ENCODE results near the gene CCDC90B. TPM values are rescaled to one million over a fixed set of nuclear protein-coding genes. Genes with fewer than 3 reads are reported as not detected.

Gene CCDC90B
- total and polyA plus RNA-seq, 8 donors = 22.5 to 95.5 (median 72.8) TPM

GRCh38 chr11:83257761-83258168 is 28.4 kb downstream of the CCDC90B start:
- intact Hi-C loops (cut with DNase I) = loop anchor here in 1 of 2 donors (10.0 kb wide), 1 partner anchor 353 kb away; the partner anchor contains the start of genes DDIAS and PRCP
- DNase-seq (no peak), ATAC-seq (no peak)
- Histone ChIP-seq H3K9me3 (no peaks in the 10 kb centered on the region), H3K4me1 (no peaks in the 10 kb centered on the region), H3K4me3 (no peak overlapping the region), H3K27me3 (no peaks in the 10 kb centered on the region), H3K36me3 (peaks cover 0 to 54% of the 10 kb centered on the region in 2 donors), H3K27ac (no peak overlapping the region)
- no peak for TF ChIP-seq CTCF (IDR thresholded peaks at IDR 0.05)

- H3K36me3 ChIP-seq = peaks cover 0 to 47% of the 10 kb centered on the region in 2 donors
- no peak overlapping the region for H3K4me3 ChIP-seq
- no peak for DNase-seq
- no peaks in the 10 kb centered on the region for H3K27me3 ChIP-seq
- intact Hi-C loops (cut with DNase I) = loop anchor here in 1 of 2 donors (10.0 kb wide), 1 partner anchor 352 kb away; the partner anchor contains the start of genes DDIAS and PRCP
- H3K27ac ChIP-seq = no peak overlapping the region
- no peak for TF ChIP-seq CTCF (IDR thresholded peaks at IDR 0.05)
- no peaks in the 10 kb centered on the region for H3K9me3 ChIP-seq
- ATAC-seq = no peak
- no peaks in the 10 kb centered on the region for H3K4me1 ChIP-seq
Observed at GRCh38 chr11:83256602-83257340, 29.4 kb downstream of the CCDC90B start.

GRCh38 chr11:83255366-83255765 is 30.8 kb downstream of the CCDC90B start:
- Histone ChIP-seq H3K4me1 (no peaks in the 10 kb centered on the region), H3K9me3 (no peaks in the 10 kb centered on the region), H3K36me3 (peaks cover 0 to 37% of the 10 kb centered on the region in 2 donors), H3K4me3 (no peak overlapping the region), H3K27ac (no peak overlapping the region), H3K27me3 (no peaks in the 10 kb centered on the region)
- DNase-seq = no peak
- no peak for TF ChIP-seq CTCF (IDR thresholded peaks at IDR 0.05)
- ATAC-seq = no peak
- intact Hi-C loops (cut with DNase I) = loop anchor here in 1 of 2 donors (10.0 kb wide), 1 partner anchor 351 kb away; the partner anchor contains the start of genes DDIAS and PRCP

- ATAC-seq = no peak
- H3K9me3 ChIP-seq = no peaks in the 10 kb centered on the region
- no peaks in the 10 kb centered on the region for H3K4me1 ChIP-seq
- DNase-seq = no peak
- peaks cover 0 to 20% of the 10 kb centered on the region in 2 donors for H3K36me3 ChIP-seq
- H3K27ac ChIP-seq = no peak overlapping the region
- H3K27me3 ChIP-seq = no peaks in the 10 kb centered on the region
- intact Hi-C loops (cut with DNase I) = loop anchor here in 1 of 2 donors (10.0 kb wide), 1 partner anchor 348 kb away; the partner anchor contains the start of genes DDIAS and PRCP
- H3K4me3 ChIP-seq = no peak overlapping the region
- no peak for TF ChIP-seq CTCF (IDR thresholded peaks at IDR 0.05)
Observed at GRCh38 chr11:83252941-83253340, 33.2 kb downstream of the CCDC90B start.

- TF ChIP-seq CTCF (IDR thresholded peaks at IDR 0.05) = no peak
- H3K9me3 ChIP-seq = no peaks in the 10 kb centered on the region
- peaks cover 0 to 13% of the 10 kb centered on the region in 2 donors for H3K36me3 ChIP-seq
- ATAC-seq (no peak), DNase-seq (no peak)
- no peaks in the 10 kb centered on the region for H3K4me1 ChIP-seq
- H3K4me3 ChIP-seq = no peak overlapping the region
- no peaks in the 10 kb centered on the region for H3K27me3 ChIP-seq
- intact Hi-C loops (cut with DNase I) = loop anchor here in 1 of 2 donors (10.0 kb wide), 1 partner anchor 347 kb away; the partner anchor contains the start of genes DDIAS and PRCP
- no peak overlapping the region for H3K27ac ChIP-seq
Observed at GRCh38 chr11:83252266-83252665, 33.9 kb downstream of the CCDC90B start.
